Karpas-422 (cell line): ENCODE results near the gene TBCD. TPM values are rescaled to one million over a fixed set of nuclear protein-coding genes. Genes with fewer than 3 reads are reported as not detected.

Source experiments
- DNase-seq: peaks from one replicate; pipeline ENCODE4 v3.0.0-alpha.2; 2015
- H2AFZ ChIP-seq: fragments of 200-600 bp; sonication (generic); 2 replicates; pipeline ENCODE4 v1.6.1; 2014; ENCODE audit warnings: antibody characterized with exemption, low read length, mixed read lengths
- H3K27ac ChIP-seq: fragments of 200-600 bp; sonication (generic); 2 replicates; pipeline ENCODE4 v1.5.1; 2014; ENCODE audit warnings: mild to moderate bottlenecking, low read length, moderate library complexity
- H3K27me3 ChIP-seq: fragments of 200-600 bp; sonication (generic); 2 replicates; pipeline ENCODE4 v1.6.1; 2014; ENCODE audit warnings: low read length, mixed read lengths
- H3K36me3 ChIP-seq: fragments of 200-600 bp; sonication (generic); 2 replicates; pipeline ENCODE4 v1.6.1; 2014; ENCODE audit warnings: low read length, mixed read lengths; ENCODE audit not compliant: insufficient read depth
- H3K4me1 ChIP-seq: fragments of 200-600 bp; sonication (generic); 2 replicates; pipeline ENCODE4 v1.6.1; 2014; ENCODE audit warnings: mild to moderate bottlenecking, low read length, mixed read lengths
- H3K4me2 ChIP-seq: fragments of 200-600 bp; sonication (generic); 2 replicates; pipeline ENCODE4 v1.6.1; 2014; ENCODE audit warnings: low read length, low read depth, mild to moderate bottlenecking; ENCODE audit not compliant: poor library complexity, severe bottlenecking
- H3K4me3 ChIP-seq: fragments of 200-600 bp; sonication (generic); 2 replicates; pipeline ENCODE4 v1.5.1; 2014; ENCODE audit warnings: mild to moderate bottlenecking, antibody characterized with exemption, low read length, mixed read lengths
- H3K79me2 ChIP-seq: fragments of 200-600 bp; sonication (generic); 2 replicates; pipeline ENCODE4 v1.6.1; 2014; ENCODE audit warnings: mild to moderate bottlenecking, low read length, mixed read lengths
- H3K9ac ChIP-seq: fragments of 200-600 bp; sonication (generic); 2 replicates; pipeline ENCODE4 v1.6.0; 2014; ENCODE audit warnings: low read length
- H3K9me2 ChIP-seq: fragments of 200-600 bp; sonication (generic), shearing (Covaris generic); replicated peaks from 2 replicates; pipeline ENCODE4 v1.6.0; 2014; ENCODE audit warnings: mild to moderate bottlenecking, low read length, moderate library complexity; ENCODE audit not compliant: insufficient read depth
- H3K9me3 ChIP-seq: fragments of 300-700, 200-600 bp; sonication (generic); 2 replicates; pipeline ENCODE4 v1.6.1; 2014; ENCODE audit warnings: low read length, mixed read lengths
- H4K20me1 ChIP-seq: fragments of 200-600 bp; sonication (generic); 2 replicates; pipeline ENCODE4 v1.6.1; 2014; ENCODE audit warnings: mild to moderate bottlenecking, antibody characterized with exemption, low read length, low read depth; ENCODE audit not compliant: insufficient read depth
- total RNA-seq: library from RNA; depleted of rRNA; stranded (reverse); fragments of >200 nt; shearing (Covaris generic); gene quantifications from 2 replicates; pipeline ENCODE4 v1.2.3, GENCODE V29; 2014; ENCODE audit warnings: low replicate concordance

TBCD gene
- total RNA-seq, 1 experiment from 2014 or later, result 28.7 TPM

DNA sequence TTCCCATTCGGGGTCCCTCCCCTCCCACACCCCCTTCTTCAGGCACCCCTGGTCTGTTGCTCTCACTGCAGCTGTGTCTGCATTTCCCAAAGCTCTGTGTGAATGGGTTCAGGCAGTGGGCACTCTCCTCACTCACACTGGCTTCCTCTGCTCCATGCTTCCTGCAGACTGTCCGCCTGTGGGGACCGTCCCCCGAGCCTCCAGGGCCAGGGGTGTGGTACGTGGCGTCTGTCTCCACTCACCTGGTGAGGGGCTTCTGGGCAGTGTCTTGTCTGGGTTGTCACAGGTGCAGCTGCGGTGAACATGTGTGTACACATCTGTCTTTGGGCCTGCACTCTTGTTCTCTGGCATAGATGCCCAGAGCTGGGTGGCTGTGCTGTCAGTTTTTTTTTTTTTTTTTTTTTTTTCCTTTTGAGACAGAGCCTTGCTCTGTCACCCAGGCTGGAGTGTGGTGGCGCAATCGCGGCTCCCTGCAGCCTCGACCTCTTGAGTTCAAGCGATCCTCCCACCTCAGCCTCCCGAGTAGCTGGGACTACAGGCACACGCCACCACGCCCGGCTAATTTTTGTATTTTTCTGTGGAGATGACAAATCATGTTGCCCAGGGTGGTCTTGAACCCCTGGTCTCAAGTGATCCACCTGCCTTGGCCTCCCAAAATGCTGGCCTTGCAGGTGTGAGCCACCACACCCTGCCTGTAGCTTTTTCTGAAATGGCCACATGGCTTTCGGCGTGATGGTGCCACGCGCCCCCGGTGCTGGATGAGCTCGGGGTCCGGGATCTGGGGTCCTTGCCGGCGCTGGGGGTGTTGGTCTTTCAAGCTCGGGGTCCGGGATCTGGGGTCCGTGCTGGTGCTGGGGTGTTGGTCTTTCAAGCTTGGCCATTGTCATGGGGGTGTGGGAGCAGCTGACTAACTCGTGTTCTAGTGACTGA, 144.5 kb downstream of the TBCD start:
- no peaks in the 10 kb centered on the region for H3K4me1 ChIP-seq
- no peak overlapping the region for H3K9ac ChIP-seq
- H3K9me2 ChIP-seq, result no peaks in the 10 kb centered on the region
- no peaks in the 10 kb centered on the region for H3K9me3 ChIP-seq
- no peaks in the 10 kb centered on the region for H3K27me3 ChIP-seq
- H3K36me3 ChIP-seq, result no peaks in the 10 kb centered on the region
- H3K27ac ChIP-seq, result no peak overlapping the region
- DNase-seq, result no peak
- no peak overlapping the region for H3K4me3 ChIP-seq
- no peak overlapping the region for H2AFZ ChIP-seq
- no peak overlapping the region for H3K4me2 ChIP-seq
- no peaks in the 10 kb centered on the region for H4K20me1 ChIP-seq
- peaks cover 5% of the 10 kb centered on the region; the same call in 1 of the 2 replicates for H3K79me2 ChIP-seq

DNA sequence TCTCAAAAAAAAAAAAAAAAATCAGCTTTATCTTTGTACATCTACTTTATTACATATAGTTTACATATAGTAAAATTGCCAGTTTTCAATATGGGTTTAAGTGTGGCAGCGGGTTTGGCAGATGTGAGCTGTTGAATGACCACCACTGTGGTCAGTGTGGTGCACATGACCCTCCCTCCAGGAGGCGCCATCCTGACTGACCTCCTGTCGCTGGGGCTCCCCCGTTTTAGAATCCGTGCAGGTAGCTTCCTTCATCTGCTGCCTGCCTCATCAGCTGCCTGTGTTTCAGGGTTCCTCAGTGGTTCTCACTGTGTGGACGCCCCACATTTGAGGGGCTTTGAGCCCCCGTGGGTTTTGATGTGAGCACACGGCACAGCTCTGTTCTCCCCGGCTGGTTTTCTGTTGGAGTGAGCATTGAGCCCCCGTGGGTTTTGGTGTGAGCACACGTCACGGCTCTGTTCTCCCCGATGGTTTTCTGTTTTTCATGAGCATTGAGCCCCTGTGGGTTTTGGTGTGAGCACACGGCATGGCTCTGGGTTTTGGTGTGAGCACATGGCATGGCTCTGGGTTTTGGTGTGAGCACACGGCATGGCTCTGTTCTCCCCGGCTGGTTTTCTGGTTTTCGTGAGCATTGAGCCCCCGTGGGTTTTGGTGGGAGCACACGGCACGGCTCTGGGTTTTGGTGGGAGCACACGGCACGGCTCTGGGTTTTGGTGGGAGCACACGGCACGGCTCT, 145.8 kb downstream of the TBCD start:
- Histone ChIP-seq H3K27me3 (no peaks in the 10 kb centered on the region), H3K9me3 (no peaks in the 10 kb centered on the region), H4K20me1 (no peaks in the 10 kb centered on the region), H3K27ac (no peak overlapping the region), H3K4me2 (no peak overlapping the region), H3K4me1 (no peaks in the 10 kb centered on the region), H3K9me2 (no peaks in the 10 kb centered on the region), H2AFZ (no peak overlapping the region), H3K9ac (no peak overlapping the region), H3K36me3 (no peaks in the 10 kb centered on the region), H3K79me2 (peaks cover 5% of the 10 kb centered on the region; the same call in 1 of the 2 replicates), H3K4me3 (no peak overlapping the region)
- no peak for DNase-seq

DNA sequence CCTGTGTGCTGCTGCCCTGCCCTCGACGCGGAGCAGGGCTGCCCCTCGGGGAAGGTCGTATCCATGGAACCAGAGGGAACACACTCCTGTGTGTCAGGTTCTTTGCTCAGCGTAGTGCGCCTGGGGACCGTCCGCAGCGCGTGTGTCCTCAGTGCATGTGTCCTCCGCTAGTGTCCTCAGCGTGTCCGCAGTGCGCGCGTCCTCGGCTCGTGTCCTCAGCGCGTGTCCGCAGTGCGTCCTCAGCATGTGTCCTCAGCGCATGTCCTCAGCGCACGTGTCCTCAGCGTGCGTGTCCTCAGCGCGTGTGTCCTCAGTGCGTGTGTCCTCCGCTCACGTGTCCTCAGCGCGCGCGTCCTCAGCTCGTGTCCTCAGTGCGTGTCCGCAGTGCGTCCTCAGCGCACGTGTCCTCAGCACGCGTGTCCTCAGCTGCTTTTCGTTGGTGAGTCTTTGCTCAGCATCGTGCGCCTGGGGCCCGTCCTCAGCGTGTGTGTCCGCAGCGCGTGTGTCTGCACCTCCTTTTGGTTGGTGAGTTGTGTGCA, 147.2 kb downstream of the TBCD start:
- H3K9me3 ChIP-seq, result no peaks in the 10 kb centered on the region
- no peaks in the 10 kb centered on the region for H3K27me3 ChIP-seq
- H4K20me1 ChIP-seq, result no peaks in the 10 kb centered on the region
- H3K79me2 ChIP-seq, result peaks cover 5% of the 10 kb centered on the region; the same call in 1 of the 2 replicates
- DNase-seq, result no peak
- no peak overlapping the region for H3K27ac ChIP-seq
- H3K9me2 ChIP-seq, result no peaks in the 10 kb centered on the region
- H3K36me3 ChIP-seq, result no peaks in the 10 kb centered on the region
- H3K4me1 ChIP-seq, result no peaks in the 10 kb centered on the region
- no peak overlapping the region for H3K4me2 ChIP-seq
- H3K4me3 ChIP-seq, result no peak overlapping the region
- no peak overlapping the region for H3K9ac ChIP-seq
- H2AFZ ChIP-seq, result no peak overlapping the region

DNA sequence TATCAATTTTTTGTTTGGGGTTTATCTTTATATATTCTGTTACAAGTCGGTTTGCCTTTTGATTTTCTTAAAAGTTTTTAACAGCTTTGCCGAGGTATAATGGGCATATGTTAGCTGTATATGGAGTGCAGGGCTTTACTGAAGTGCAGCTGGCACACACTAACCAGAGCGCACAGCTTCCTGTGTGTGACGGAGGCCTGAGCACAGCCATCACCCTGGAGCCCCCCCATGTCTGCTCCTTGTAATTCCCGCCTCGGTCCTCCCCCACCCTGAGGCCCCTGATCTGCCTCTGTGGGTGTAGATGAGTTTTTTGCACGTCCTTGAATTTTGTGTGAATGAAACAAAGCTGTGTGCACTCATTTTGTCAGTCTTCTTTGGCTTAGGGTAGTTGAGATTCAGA, 148.1 kb downstream of the TBCD start:
- no peak overlapping the region for H3K9ac ChIP-seq
- H3K4me1 ChIP-seq, result no peaks in the 10 kb centered on the region
- peaks cover 5% of the 10 kb centered on the region; the same call in 1 of the 2 replicates for H3K79me2 ChIP-seq

DNA sequence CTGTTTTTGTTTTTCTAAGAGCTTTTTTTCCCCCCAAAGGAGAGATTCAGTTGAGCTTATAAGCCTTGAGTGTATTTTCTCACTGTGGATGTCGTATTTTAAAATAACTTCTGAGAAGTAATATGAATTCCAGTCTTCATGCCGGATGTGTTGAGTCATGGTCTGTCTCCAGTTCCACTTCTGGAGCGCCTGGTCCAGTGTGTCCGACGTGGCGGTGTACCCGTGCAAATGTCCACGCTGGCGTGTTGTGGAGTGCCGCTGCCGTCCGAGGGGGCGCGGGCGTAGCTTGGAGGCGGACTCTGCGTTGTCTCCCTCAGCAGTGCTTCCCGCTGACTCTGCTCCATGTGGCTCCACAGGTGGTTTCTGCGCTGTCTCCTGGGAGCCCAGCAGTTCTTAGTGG, 148.9 kb downstream of the TBCD start:
- no peak overlapping the region for H3K4me2 ChIP-seq
- H2AFZ ChIP-seq, result no peak overlapping the region
- no peaks in the 10 kb centered on the region for H3K27me3 ChIP-seq
- H3K27ac ChIP-seq, result no peak overlapping the region
- no peak overlapping the region for H3K9ac ChIP-seq
- no peak for DNase-seq
- no peaks in the 10 kb centered on the region for H4K20me1 ChIP-seq
- no peaks in the 10 kb centered on the region for H3K36me3 ChIP-seq
- no peaks in the 10 kb centered on the region for H3K9me2 ChIP-seq
- H3K4me1 ChIP-seq, result no peaks in the 10 kb centered on the region
- no peaks in the 10 kb centered on the region for H3K9me3 ChIP-seq
- no peak overlapping the region for H3K4me3 ChIP-seq
- peaks cover 5% of the 10 kb centered on the region; the same call in 1 of the 2 replicates for H3K79me2 ChIP-seq

More for the DNA sequence above, 148.1 kb downstream of the TBCD start:
- H2AFZ ChIP-seq, result no peak overlapping the region
- H3K27ac ChIP-seq, result no peak overlapping the region
- no peaks in the 10 kb centered on the region for H3K36me3 ChIP-seq
- H4K20me1 ChIP-seq, result no peaks in the 10 kb centered on the region
- DNase-seq, result no peak
- no peaks in the 10 kb centered on the region for H3K27me3 ChIP-seq
- H3K4me3 ChIP-seq, result no peak overlapping the region
- H3K4me2 ChIP-seq, result no peak overlapping the region
- H3K9me2 ChIP-seq, result no peaks in the 10 kb centered on the region
- no peaks in the 10 kb centered on the region for H3K9me3 ChIP-seq

DNA sequence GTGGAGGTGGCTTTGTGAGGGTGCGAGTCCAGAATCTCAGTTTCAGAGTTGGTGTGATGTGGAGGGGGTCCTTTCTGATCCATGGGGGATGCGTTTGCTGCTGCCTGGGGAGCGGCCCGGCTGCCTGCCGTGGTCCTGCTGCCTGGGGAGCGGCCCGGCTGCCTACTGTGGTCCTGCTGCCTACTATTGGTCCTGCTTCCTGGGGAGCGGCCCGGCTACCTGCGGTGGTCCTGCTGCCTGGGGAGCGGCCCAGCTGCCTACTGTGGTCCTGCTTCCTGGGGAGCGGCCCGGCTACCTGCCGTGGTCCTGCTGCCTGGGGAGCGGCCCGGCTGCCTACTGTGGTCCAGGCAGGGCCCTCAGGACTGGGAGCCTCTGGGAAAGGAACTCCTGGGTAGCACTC, 149.5 kb downstream of the TBCD start:
- Histone ChIP-seq H3K79me2 (peaks cover 5% of the 10 kb centered on the region; the same call in 1 of the 2 replicates), H3K27me3 (no peaks in the 10 kb centered on the region), H3K9me3 (no peaks in the 10 kb centered on the region), H3K4me1 (no peaks in the 10 kb centered on the region), H2AFZ (no peak overlapping the region), H3K27ac (no peak overlapping the region), H3K4me2 (no peak overlapping the region), H3K4me3 (no peak overlapping the region), H4K20me1 (no peaks in the 10 kb centered on the region), H3K36me3 (no peaks in the 10 kb centered on the region), H3K9ac (no peak overlapping the region), H3K9me2 (no peaks in the 10 kb centered on the region)
- DNase-seq, result no peak

DNA sequence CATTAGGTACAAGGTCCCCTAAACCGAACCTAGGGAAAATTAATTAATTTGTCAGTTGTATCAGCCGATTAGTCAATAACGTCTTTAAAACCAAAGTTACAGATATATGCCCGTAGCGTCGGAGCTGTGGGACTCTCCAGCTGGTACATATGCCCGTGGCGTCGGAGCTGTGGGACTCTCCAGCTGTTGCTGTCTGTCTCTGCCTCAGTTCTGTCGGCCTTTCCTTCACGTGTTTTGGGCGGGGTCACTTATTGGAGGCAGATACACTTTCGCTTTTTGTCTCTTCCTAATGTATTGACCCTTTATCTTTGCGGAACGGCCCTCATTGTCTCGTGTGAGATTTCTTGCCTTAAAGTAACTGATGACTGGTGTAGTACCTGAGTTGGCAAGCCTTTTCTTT, 150.0 kb downstream of the TBCD start:
- Histone ChIP-seq H3K79me2 (peaks cover 5% of the 10 kb centered on the region; the same call in 1 of the 2 replicates), H3K9me3 (no peaks in the 10 kb centered on the region), H4K20me1 (no peaks in the 10 kb centered on the region), H3K4me3 (no peak overlapping the region), H2AFZ (no peak overlapping the region), H3K36me3 (no peaks in the 10 kb centered on the region), H3K4me2 (no peak overlapping the region), H3K27me3 (no peaks in the 10 kb centered on the region), H3K9me2 (no peaks in the 10 kb centered on the region), H3K9ac (no peak overlapping the region), H3K27ac (no peak overlapping the region), H3K4me1 (no peaks in the 10 kb centered on the region)
- DNase-seq, result no peak
